H9 (cell line): ENCODE measurements around the gene SCUBE1. TPM values are rescaled to one million over a fixed set of nuclear protein-coding genes. Genes with fewer than 3 reads are reported as not detected.

Experiments used
- DNase-seq: peaks from one replicate; pipeline ENCODE4 v3.0.0-alpha.2; 2017
- H2AFZ ChIP-seq: one replicate; pipeline ENCODE4 v1.6.1; 2013; ENCODE audit warnings: mild to moderate bottlenecking, low read length, control low read depth, moderate library complexity
- H2AK5ac ChIP-seq: 2 replicates; pipeline ENCODE4 v1.6.1; 2013; ENCODE audit warnings: low read length, control low read depth, mixed read lengths; ENCODE audit not compliant: insufficient read length
- H2BK120ac ChIP-seq: one replicate; pipeline ENCODE4 v1.6.1; 2013; ENCODE audit warnings: low read depth, mild to moderate bottlenecking, low read length, control low read depth, inconsistent platforms; ENCODE audit not compliant: poor library complexity, severe bottlenecking
- H2BK12ac ChIP-seq: 2 replicates; pipeline ENCODE4 v1.6.1; 2013; ENCODE audit warnings: low read length, control low read depth, mixed read lengths, low read depth; ENCODE audit not compliant: insufficient read length
- H2BK15ac ChIP-seq: 2 replicates; pipeline ENCODE4 v1.6.1; 2013; ENCODE audit warnings: low read depth, low read length, control low read depth
- H2BK20ac ChIP-seq: one replicate; pipeline ENCODE4 v1.6.1; 2013; ENCODE audit warnings: low read depth, mild to moderate bottlenecking, low read length, control low read depth, inconsistent platforms; ENCODE audit not compliant: poor library complexity, severe bottlenecking
- H2BK5ac ChIP-seq: 2 replicates; pipeline ENCODE4 v1.6.1; 2013; ENCODE audit warnings: low read length, control low read depth, mixed read lengths; ENCODE audit not compliant: insufficient read length
- H3K14ac ChIP-seq: 2 replicates; pipeline ENCODE4 v1.6.1; 2013; ENCODE audit warnings: low read length, control low read depth; ENCODE audit not compliant: insufficient read depth
- H3K18ac ChIP-seq: 2 replicates; pipeline ENCODE4 v1.6.1; 2013; ENCODE audit warnings: low read depth, mild to moderate bottlenecking, mixed read lengths, low read length, control low read depth; ENCODE audit not compliant: insufficient read length
- H3K23ac ChIP-seq: 2 replicates; pipeline ENCODE4 v1.6.1; 2013; ENCODE audit warnings: low read length, control low read depth, mixed read lengths, low read depth; ENCODE audit not compliant: insufficient read length
- H3K23me2 ChIP-seq: 2 replicates; pipeline ENCODE4 v1.6.1; 2013; ENCODE audit warnings: low read depth, mild to moderate bottlenecking, mixed read lengths, low read length, control low read depth; ENCODE audit not compliant: insufficient read length, poor library complexity, severe bottlenecking
- H3K27ac ChIP-seq: 2 replicates; pipeline ENCODE4 v1.5.1; 2013; ENCODE audit warnings: low read length, control low read depth, mixed read lengths, low read depth; ENCODE audit not compliant: insufficient read length
- H3K27me3 ChIP-seq: 2 replicates; pipeline ENCODE4 v1.6.1; 2013; ENCODE audit warnings: low read length, control low read depth, inconsistent platforms; ENCODE audit not compliant: insufficient read depth
- H3K4ac ChIP-seq: 2 replicates; pipeline ENCODE4 v1.6.1; 2013; ENCODE audit warnings: low read depth, mild to moderate bottlenecking, control low read depth, inconsistent platforms, low read length, moderate library complexity
- H3K4me1 ChIP-seq: 2 replicates; pipeline ENCODE4 v1.6.1; 2013; ENCODE audit warnings: low read length, control low read depth, inconsistent platforms; ENCODE audit not compliant: insufficient read depth
- H3K4me2 ChIP-seq: 2 replicates; pipeline ENCODE4 v1.6.1; 2013; ENCODE audit warnings: low read length, control low read depth, mixed read lengths; ENCODE audit not compliant: insufficient read length, insufficient read depth
- H3K56ac ChIP-seq: 2 replicates; pipeline ENCODE4 v1.6.1; 2013; ENCODE audit warnings: low read depth, mild to moderate bottlenecking, mixed read lengths, low read length, control low read depth; ENCODE audit not compliant: insufficient read length
- H3K79me1 ChIP-seq: 2 replicates; pipeline ENCODE4 v1.6.1; 2013; ENCODE audit warnings: low read depth, mild to moderate bottlenecking, moderate library complexity, low read length, control low read depth, inconsistent platforms; ENCODE audit not compliant: insufficient read depth, poor library complexity, severe bottlenecking
- H3K79me2 ChIP-seq: 2 replicates; pipeline ENCODE4 v1.6.1; 2013; ENCODE audit warnings: low read length, control low read depth, inconsistent platforms; ENCODE audit not compliant: insufficient read depth
- H3K9ac ChIP-seq: 2 replicates; pipeline ENCODE4 v1.6.1; 2013; ENCODE audit warnings: low read length, control low read depth, mixed read lengths; ENCODE audit not compliant: insufficient read length; ENCODE audit errors: extremely low read depth
- H3K9me3 ChIP-seq: one replicate; pipeline ENCODE4 v1.6.1; 2013; ENCODE audit warnings: low read depth, low read length, inconsistent platforms; ENCODE audit not compliant: control insufficient read depth
- H3T11ph ChIP-seq: one replicate; pipeline ENCODE4 v1.6.1; 2013; ENCODE audit warnings: mild to moderate bottlenecking, low read length, control low read depth, inconsistent platforms
- H4K20me1 ChIP-seq: one replicate; pipeline ENCODE4 v1.6.1; 2013; ENCODE audit not compliant: control insufficient read depth, insufficient read length, insufficient read depth
- H4K5ac ChIP-seq: 2 replicates; pipeline ENCODE4 v1.6.1; 2013; ENCODE audit warnings: low read depth, mild to moderate bottlenecking, mixed read lengths, low read length, control low read depth; ENCODE audit not compliant: insufficient read length
- H4K8ac ChIP-seq: replicated peaks from 2 replicates; pipeline ENCODE4 v1.6.1; 2013; ENCODE audit warnings: low read length, control low read depth, mixed read lengths, low read depth; ENCODE audit not compliant: insufficient read length
- H4K91ac ChIP-seq: 2 replicates; pipeline ENCODE4 v1.6.1; 2013; ENCODE audit warnings: low read depth, mild to moderate bottlenecking, moderate library complexity, mixed read lengths, low read length, control low read depth; ENCODE audit not compliant: insufficient read length
- H3K27ac Mint-ChIP-seq, 3 experiments: 2 replicates in 2 of 3; 3 replicates in 1 of 3; pipeline ENCODE4 v1.8.0; 2020 to 2021; ENCODE audit warnings: mixed read lengths in 3 of 3, mild to moderate bottlenecking in 1 of 3, moderate library complexity in 1 of 3
- H3K27me3 Mint-ChIP-seq: 2 replicates; pipeline ENCODE4 v1.8.0; 2021; ENCODE audit warnings: low read depth, mild to moderate bottlenecking, moderate library complexity, mixed read lengths
- H3K36me3 Mint-ChIP-seq, 3 experiments: 2 replicates in 2 of 3; 3 replicates in 1 of 3; pipeline ENCODE4 v1.8.0; 2020 to 2021; ENCODE audit warnings: low read depth in 3 of 3, mixed read lengths in 3 of 3; ENCODE audit not compliant: insufficient read depth in 1 of 3
- H3K4me1 Mint-ChIP-seq, 2 experiments: 2 replicates each; pipeline ENCODE4 v1.8.0; 2020; ENCODE audit warnings: mixed read lengths in 2 of 2
- H3K4me3 Mint-ChIP-seq, 2 experiments: 2 replicates in 1 of 2; 3 replicates in 1 of 2; pipeline ENCODE4 v1.8.0; 2020 to 2021; ENCODE audit warnings: mild to moderate bottlenecking in 2 of 2, mixed read lengths in 2 of 2, moderate library complexity in 1 of 2
- H3K9me3 Mint-ChIP-seq, 2 experiments: 2 replicates in 1 of 2; 3 replicates in 1 of 2; pipeline ENCODE4 v1.8.0; 2020; ENCODE audit warnings: mild to moderate bottlenecking in 2 of 2, mixed read lengths in 2 of 2, moderate library complexity in 1 of 2
- WGBS: extraction: QIAGEN DNeasy Blood & Tissue Kit; methylation state at CpG from one replicate; pipeline ENCODE4 v1.1.7; 2013; ENCODE audit warnings: missing lambda C conversion rate, low lambda C conversion rate, mixed read lengths; ENCODE audit not compliant: insufficient read length; ENCODE audit errors: extremely low coverage; 5-methylcytosine and 5-hydroxymethylcytosine counted together
- total RNA-seq: library from RNA; stranded (reverse); gene quantifications from 2 replicates; pipeline ENCODE4 v1.2.1, GENCODE V29; 2021
- TF ChIP-seq, protein P1 (sequence below): fragments of 200-600 bp; sonication (generic); conservative IDR thresholded peaks from 3 replicates; pipeline ENCODE4 v1.8.0; 2021; ENCODE audit warnings: antibody characterized with exemption, mild to moderate bottlenecking

Gene SCUBE1
- total RNA-seq, 1 experiment from 2014 or later, result 1.2 TPM

DNA sequence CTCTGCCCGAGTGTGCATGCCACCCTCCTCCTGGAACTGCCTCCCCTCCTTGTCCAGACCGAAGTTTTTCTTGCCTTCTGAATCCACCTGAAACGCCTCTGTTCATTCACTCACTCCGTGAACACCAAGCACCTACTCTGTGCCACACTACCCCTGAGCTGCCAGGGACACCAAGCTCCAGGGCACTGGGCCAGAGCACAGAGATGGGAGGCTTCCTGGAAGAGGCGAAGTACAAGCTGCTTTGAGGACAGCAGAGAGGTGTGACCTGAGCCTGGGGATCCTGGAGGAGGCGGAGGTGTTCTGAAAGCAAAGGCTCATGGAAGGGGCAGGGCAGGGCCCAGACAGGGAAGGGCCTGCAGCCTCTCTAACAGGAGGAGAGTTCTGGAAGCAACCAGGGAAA, 47.5 kb downstream of the SCUBE1 start:
- Histone ChIP-seq H4K20me1 (no peaks in the 10 kb centered on the region), H2BK5ac (no peak overlapping the region), H3K14ac (no peak overlapping the region), H3K27ac (no peak overlapping the region), H2AFZ (no peak overlapping the region), H3K79me2 (no peaks in the 10 kb centered on the region), H3K9ac (no peak overlapping the region), H3T11ph (no peak overlapping the region), H3K4ac (no peak overlapping the region), H3K56ac (no peak overlapping the region), H2BK120ac (no peak overlapping the region), H4K5ac (no peak overlapping the region), H2BK15ac (no peak overlapping the region), H3K4me2 (no peak overlapping the region), H4K8ac (no peak overlapping the region), H3K27me3 (no peaks in the 10 kb centered on the region), H3K9me3 (no peaks in the 10 kb centered on the region), H3K18ac (no peak overlapping the region), H4K91ac (no peak overlapping the region), H3K23ac (no peak overlapping the region), H3K23me2 (no peaks in the 10 kb centered on the region), H2BK20ac (no peak overlapping the region), H3K4me1 (no peaks in the 10 kb centered on the region), H3K79me1 (no peaks in the 10 kb centered on the region), H2AK5ac (no peak overlapping the region), H2BK12ac (no peak overlapping the region)
- Mint-ChIP-seq H3K36me3 (no peaks in the 10 kb centered on the region; a peak in 1 of 7 replicates), H3K4me1 (peaks cover 0 to 13% of the 10 kb centered on the region in 2 experiments; a peak in 2 of 4 replicates), H3K4me3 (no peak overlapping the region), H3K27ac (no peak overlapping the region), H3K9me3 (no peaks in the 10 kb centered on the region), H3K27me3 (peaks cover 2% of the 10 kb centered on the region; the same call in 1 of the 2 replicates)
- no CpG with 5 or more reads among the region's 6 CpGs for WGBS
- TF ChIP-seq, protein P1, sequence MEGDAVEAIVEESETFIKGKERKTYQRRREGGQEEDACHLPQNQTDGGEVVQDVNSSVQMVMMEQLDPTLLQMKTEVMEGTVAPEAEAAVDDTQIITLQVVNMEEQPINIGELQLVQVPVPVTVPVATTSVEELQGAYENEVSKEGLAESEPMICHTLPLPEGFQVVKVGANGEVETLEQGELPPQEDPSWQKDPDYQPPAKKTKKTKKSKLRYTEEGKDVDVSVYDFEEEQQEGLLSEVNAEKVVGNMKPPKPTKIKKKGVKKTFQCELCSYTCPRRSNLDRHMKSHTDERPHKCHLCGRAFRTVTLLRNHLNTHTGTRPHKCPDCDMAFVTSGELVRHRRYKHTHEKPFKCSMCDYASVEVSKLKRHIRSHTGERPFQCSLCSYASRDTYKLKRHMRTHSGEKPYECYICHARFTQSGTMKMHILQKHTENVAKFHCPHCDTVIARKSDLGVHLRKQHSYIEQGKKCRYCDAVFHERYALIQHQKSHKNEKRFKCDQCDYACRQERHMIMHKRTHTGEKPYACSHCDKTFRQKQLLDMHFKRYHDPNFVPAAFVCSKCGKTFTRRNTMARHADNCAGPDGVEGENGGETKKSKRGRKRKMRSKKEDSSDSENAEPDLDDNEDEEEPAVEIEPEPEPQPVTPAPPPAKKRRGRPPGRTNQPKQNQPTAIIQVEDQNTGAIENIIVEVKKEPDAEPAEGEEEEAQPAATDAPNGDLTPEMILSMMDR, result no peak
- DNase-seq, result no peak
